Body of pancreas (tissue), 4 donors: ENCODE data around the gene GMDS.

Experiments used
- CTCF ChIP-seq, 7 experiments: fragments of 450-650 bp in 4 of 7; fragments of 200-600 bp in 3 of 7; sonication (generic) in 3 of 7; IDR thresholded peaks; one replicate each; pipeline ENCODE4 v1.5.1; 2016 to 2019; ENCODE audit warnings: antibody characterized with exemption in 7 of 7
- POLR2A ChIP-seq, 3 donors: fragments of 450-650 bp; IDR thresholded peaks; one replicate each; pipeline ENCODE4 v1.6.1; 2016; ENCODE audit warnings: antibody characterized with exemption in 3 of 3, mild to moderate bottlenecking in 2 of 3

- TF ChIP-seq CTCF (IDR thresholded peaks at IDR 0.05): no peak
- no peak for TF ChIP-seq POLR2A (IDR thresholded peaks at IDR 0.05)
Observed at GRCh38 chr6:1906014-1906413, 339.4 kb downstream of the GMDS start.
